ACHN (cell line): ENCODE data around the gene GPRC5D.

ENCODE experiments used
- DNase-seq: peaks from one replicate; pipeline ENCODE4 v3.0.0-alpha.2; 2015
- in situ Hi-C: cut with HindIII; loops from 2 replicates; pipeline ENCODE4 v1.10.0; 2017; ENCODE audit warnings: low sequenced_read_pairs, low pct_ligation_motif_present, low pct_unique_long_range_greater_than_20kb

Gene GPRC5D

DNA sequence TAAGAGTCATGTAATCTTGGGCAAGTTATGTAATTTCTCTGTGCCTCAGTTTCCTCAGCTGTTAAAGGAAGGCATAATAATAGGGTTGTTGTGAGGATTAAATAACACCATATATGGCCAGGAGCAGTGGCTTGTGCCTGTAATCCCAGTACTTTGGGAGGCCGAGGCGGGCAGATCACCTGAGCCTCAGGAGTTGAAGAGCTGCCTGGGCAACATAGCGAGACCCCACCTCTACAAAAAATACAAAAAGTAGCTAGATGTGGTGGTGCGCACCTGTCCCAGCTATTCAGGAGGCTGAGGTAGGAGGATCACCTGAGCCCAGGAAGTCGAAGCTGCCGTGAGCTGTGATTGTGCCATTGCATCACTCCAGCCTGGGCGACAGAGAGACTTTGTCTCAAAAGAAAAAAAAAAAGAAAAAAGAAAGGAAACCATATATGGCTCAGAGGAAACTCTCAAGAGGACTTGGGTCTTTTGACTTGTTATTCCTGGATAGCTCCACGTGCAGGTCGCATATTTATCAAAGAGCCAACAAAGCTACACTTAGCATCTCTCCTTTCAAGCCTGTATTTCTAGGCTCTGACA, 53.7 kb downstream of the GPRC5D start:
- DNase-seq: no peak
- in situ Hi-C loops: no loop called here

DNA sequence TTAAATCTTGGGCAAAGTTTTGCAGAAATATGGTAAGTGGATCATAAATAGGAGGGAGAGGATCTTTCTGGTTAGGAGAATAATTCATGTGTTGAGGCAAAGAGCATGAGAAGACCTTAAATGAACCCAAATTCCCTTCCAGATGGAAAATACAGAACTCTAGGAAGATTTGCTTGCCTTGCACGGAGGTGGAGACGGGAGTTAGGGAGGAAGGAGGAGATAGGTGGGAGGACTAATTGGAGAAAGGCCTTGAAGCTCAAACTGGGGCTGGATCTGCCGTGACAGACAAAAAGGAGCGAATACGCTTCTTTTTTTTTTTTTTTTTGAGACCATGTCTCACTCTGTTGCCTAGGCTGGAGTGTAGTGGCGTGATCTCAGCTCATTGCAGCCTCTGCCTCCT, 54.7 kb downstream of the GPRC5D start:
- in situ Hi-C loops: no loop called here
- no peak for DNase-seq

DNA sequence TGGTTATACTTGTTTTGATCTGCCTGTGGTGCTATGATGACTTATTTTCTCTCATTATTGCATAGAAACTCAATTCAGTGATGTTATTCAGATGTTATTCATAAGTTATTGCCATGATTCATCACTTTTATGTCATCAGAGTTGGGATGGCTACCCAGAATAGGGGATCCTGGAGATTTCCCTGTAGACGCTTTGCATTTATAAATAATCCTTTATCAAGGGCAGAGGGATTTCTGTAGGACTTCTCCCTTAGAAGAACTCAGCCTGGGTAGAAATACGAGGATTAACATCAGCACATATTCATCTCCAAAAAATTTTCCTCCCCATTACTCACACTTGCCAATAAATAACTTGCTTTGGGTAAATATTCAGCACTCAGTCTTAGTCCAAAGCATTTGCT, 55.7 kb downstream of the GPRC5D start:
- peak; percentile 95 for DNase-seq
- in situ Hi-C loops: no loop called here

DNA sequence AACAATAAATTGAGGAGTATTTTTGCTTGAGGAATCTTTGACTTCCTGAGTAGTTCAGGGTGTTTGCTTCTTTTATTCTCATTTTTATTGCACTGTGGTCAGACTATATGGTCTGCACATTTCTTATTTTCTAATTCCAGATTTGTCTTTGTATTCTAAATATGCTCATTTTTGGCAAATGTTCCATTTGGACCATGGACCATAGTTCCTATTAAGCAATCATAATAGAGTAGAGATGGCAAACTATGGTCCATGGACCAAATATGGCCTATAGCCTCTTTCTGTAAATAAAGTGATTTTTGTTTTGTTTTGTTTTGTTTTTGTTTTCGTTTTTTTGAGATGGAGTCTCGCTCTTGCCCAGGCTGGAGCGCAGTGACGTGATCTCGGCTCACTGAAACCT, 58.5 kb downstream of the GPRC5D start:
- no peak for DNase-seq
- in situ Hi-C loops: no loop called here

DNA sequence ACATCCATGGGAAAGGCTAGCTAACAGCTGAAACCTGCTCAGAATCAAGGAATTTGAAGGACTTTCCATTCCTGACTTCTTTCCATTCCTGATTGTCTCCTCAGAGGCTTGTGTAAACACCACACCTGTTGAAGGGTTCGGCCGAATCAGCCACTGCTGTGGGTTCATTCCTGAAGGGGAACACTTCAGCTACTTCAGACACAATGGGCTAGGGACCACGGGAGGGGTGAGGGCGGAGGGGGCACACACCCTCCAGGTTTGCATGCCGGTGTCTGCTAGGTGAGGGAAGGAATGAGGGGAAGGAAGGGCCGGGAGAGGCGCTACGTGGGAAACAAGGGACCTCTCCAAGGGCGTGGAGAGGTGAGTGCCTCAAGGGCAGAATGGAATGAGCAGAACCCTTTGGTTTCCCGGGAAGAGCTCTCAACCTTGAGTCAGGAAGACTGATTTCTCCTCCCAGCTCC, 59.3 kb downstream of the GPRC5D start:
- DNase-seq: no peak
- in situ Hi-C loops: no loop called here

DNA sequence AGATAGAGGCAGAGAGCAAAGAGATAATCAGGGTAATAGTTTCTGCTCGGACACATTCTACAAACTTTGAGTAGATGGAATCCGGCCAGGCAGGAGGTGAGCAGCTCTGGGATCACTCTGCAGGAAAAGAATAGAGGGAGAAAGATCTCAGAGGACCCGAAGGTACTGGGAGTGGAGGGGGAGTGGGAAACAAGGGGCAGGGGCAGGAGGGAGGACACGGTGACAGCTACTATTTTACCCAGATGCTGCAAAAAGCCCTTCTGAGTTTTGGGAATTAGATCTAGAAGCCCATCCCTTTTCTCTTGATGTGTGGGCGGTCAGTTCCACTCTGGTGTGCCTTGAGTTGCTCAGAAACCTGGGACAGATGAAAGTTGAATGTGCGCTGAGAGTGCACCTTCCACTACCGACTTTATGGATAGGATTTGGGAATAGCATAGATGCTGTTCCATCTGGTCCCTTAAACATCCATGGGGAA, 60.1 kb downstream of the GPRC5D start:
- in situ Hi-C loops: no loop called here
- peak; percentile 46 for DNase-seq

DNA sequence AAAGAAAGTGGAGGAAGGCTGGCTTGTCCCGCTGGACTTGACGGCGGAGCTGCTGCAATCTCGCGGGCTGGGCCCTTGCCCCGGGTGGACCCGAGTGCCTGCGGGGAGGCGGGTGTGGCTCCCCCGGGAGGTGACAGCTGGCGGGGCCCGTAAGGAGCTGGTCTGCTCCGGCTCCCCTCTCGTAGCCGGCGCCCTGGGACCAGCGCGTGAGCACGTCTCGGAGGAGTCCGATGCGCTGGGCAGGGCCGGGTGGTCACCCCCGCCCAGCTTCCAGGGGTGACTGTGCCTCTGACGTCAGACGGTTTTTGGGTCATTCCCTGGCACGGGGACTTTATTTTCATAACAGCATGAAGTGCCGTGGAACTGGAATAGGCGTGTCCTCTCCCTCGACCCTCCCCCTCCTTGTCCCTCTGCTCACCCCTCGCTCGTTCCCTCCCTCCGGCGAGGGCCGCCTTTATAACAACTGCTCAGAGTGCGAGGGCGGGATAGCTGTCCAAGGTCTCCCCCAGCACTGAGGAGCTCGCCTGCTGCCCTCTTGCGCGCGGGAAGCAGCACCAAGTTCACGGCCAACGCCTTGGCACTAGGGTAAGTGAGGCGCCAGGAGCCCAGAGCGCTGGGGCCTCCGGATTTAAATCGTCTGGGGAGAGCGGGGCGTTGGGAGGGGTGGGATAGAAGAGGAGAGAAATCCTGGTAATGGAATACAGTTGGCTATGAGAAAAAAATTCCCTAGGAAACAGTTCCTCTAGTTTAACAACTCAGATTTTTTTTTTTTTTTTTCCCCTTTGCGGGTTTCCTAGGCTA, 60.7 kb downstream of the GPRC5D start, which contains the start of gene GPRC5A:
GPRC5A (plus strand) TSS at position 483 of the 801 bp plus-strand sequence. CDS start 16,688 bp downstream, outside the sequence.
- in situ Hi-C loops: no loop called here
- peak; percentile 99 for DNase-seq
